ENCODE measurements around the gene CD6. TPM values are rescaled to one million over a fixed set of nuclear protein-coding genes. Genes with fewer than 3 reads are reported as not detected.

The CD6 gene
- total RNA-seq, 1 experiment from 2014 or later, result 1.4 TPM

DNA sequence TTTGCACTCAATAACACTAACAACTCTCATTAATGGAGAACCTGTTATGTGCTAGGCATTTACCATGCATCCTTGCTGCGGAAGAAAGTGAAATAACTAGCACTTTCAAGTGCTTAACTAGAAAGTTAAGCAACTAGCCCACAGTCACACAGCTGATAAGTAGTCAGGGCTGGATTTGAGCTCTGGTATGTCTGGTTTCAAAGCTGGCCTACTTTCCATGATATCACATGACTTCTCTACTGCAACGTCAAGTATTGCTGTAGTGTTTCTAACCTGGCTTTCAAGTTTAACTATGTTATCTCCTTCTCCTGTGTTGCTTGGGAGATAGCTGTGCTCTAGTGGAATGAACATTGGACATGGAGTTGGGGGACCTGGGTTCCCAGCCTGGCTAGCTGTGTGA is 31.6 kb upstream of the CD6 start:
- no peak for TF ChIP-seq EGR1 (IDR thresholded peaks at IDR 0.05; ENCODE audit: low read depth)
- no peak for TF ChIP-seq RAD21 (IDR thresholded peaks at IDR 0.05; ENCODE audit: low read depth)
- no peak for TF ChIP-seq YY1 (IDR thresholded peaks at IDR 0.05; ENCODE audit: extremely low read depth, insufficient replicate concordance, low read depth, low read length)
- TF ChIP-seq FOSL1 (IDR thresholded peaks at IDR 0.05; ENCODE audit: low read depth), result no peak
- TF ChIP-seq ELF1 (IDR thresholded peaks at IDR 0.05; ENCODE audit: borderline replicate concordance, low read depth), result no peak
- TF ChIP-seq TCF7L2 (IDR thresholded peaks at IDR 0.05; ENCODE audit: borderline replicate concordance, extremely low read depth, insufficient read depth, insufficient read length), result no peak
- TF ChIP-seq CBX3 (IDR thresholded peaks at IDR 0.05; ENCODE audit: low read depth), result no peak
- TF ChIP-seq EZH2 (IDR thresholded peaks at IDR 0.05), result no peak
- TF ChIP-seq, protein P1, sequence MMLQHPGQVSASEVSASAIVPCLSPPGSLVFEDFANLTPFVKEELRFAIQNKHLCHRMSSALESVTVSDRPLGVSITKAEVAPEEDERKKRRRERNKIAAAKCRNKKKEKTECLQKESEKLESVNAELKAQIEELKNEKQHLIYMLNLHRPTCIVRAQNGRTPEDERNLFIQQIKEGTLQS (IDR thresholded peaks at IDR 0.05), result no peak
- TF ChIP-seq ZFX (IDR thresholded peaks at IDR 0.05), result no peak
- no peaks in the 10 kb centered on the region; a peak in 1 of 4 replicates for H3K36me3 ChIP-seq (ENCODE audit: control insufficient read depth in 1 of 2, insufficient read depth in 2 of 2, low read length in 2 of 2)
- ChIA-PET CTCF (no interaction called here), POLR2A (no interaction called here), RAD21 (ENCODE audit: low non-redundant PET in 1 of 2, low total read pairs in 2 of 2, uncharacterized antibody in 2 of 2, unreplicated experiment in 2 of 2) (no interaction called here)
- intact Hi-C loops (cut with micrococcal nuclease), result no loop called here
- DNase-seq (ENCODE audit: low read depth, low spot score) (no peak), ATAC-seq (no peak)
- no peak overlapping the region for H2AFZ ChIP-seq (ENCODE audit: low read depth, low read length, poor library complexity, severe bottlenecking)
- no peaks in the 10 kb centered on the region for H3K79me2 ChIP-seq (ENCODE audit: insufficient read depth, low read length)
- H3K4me1 ChIP-seq (ENCODE audit: control insufficient read depth in 1 of 2, insufficient read depth in 2 of 2, low read length in 2 of 2), result no peaks in the 10 kb centered on the region
- BruUV-seq (replicated peaks), result no TSS peak
- 0 out of 2 replicates have a peak, but pooled peaks cover 11% of the 10 kb centered on the region for H3K27me3 ChIP-seq (ENCODE audit: insufficient read depth, low read length)
- H3K9me2 ChIP-seq (ENCODE audit: insufficient read depth), result no peaks in the 10 kb centered on the region
- H3K9ac ChIP-seq (ENCODE audit: low read length), result no peak overlapping the region
- no peak overlapping the region for H3K4me3 ChIP-seq (replicated peaks in 1 of 2; ENCODE audit: low read depth in 1 of 2, low read length in 2 of 2)
- H3K4me2 ChIP-seq (ENCODE audit: low read length), result no peak overlapping the region
- no peaks in the 10 kb centered on the region for H3K9me3 ChIP-seq (ENCODE audit: control insufficient read depth in 1 of 2, insufficient read depth in 1 of 2, low read depth in 1 of 2, low read length in 2 of 2)
- no peaks in the 10 kb centered on the region for H4K20me1 ChIP-seq (ENCODE audit: insufficient read depth)
- H3K27ac ChIP-seq (ENCODE audit: low read depth, low read length), result no peak overlapping the region

DNA sequence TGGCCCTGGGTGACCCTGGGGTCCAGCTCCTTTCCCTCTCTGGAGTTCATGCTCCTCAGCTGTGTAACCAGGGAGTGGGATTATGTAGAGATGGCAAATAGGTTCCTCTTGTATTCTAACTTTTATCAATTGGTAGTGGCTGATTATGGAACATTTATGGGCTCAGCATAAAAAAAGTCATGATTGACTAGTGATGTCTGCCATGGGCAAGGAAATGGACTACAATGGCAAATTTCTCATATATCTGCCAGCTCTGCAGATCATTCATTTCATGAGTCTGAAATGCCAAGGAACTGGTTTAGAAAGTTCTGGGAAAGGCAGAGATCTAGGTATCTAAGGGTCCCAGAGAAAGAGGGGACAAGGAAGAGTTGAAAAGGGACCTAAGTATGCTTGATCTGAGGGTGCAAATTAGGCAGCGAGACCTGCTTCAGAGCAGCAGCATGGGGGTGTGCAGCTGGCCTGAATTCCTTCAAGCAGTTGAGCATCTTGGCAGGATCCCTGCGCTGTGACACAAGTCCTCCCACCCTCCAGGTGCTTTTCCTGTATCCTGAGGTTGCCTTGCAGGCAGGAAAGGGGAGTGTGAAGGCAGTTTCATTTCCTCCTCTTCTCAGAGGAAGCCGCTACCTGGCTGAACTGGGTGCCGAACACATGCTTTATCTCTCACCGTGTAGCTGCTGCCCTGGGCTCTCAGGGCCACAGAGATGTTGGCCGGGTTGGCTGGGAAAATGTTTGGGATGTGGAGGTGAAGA is 29.9 kb upstream of the CD6 start:
- Histone ChIP-seq H3K4me2 (ENCODE audit: low read length) (no peak overlapping the region), H3K9me2 (ENCODE audit: insufficient read depth) (no peaks in the 10 kb centered on the region), H3K9me3 (ENCODE audit: control insufficient read depth in 1 of 2, insufficient read depth in 1 of 2, low read depth in 1 of 2, low read length in 2 of 2) (no peaks in the 10 kb centered on the region), H3K36me3 (ENCODE audit: control insufficient read depth in 1 of 2, insufficient read depth in 2 of 2, low read length in 2 of 2) (no peaks in the 10 kb centered on the region), H3K4me3 (replicated peaks in 1 of 2; ENCODE audit: low read depth in 1 of 2, low read length in 2 of 2) (no peak overlapping the region), H3K27ac (ENCODE audit: low read depth, low read length) (no peak overlapping the region), H3K79me2 (ENCODE audit: insufficient read depth, low read length) (no peaks in the 10 kb centered on the region), H3K27me3 (ENCODE audit: insufficient read depth, low read length) (0 out of 2 replicates have a peak, but pooled peaks cover 11% of the 10 kb centered on the region), H2AFZ (ENCODE audit: low read depth, low read length, poor library complexity, severe bottlenecking) (no peak overlapping the region), H3K4me1 (ENCODE audit: control insufficient read depth in 1 of 2, insufficient read depth in 2 of 2, low read length in 2 of 2) (no peaks in the 10 kb centered on the region), H3K9ac (ENCODE audit: low read length) (no peak overlapping the region), H4K20me1 (ENCODE audit: insufficient read depth) (no peaks in the 10 kb centered on the region)
- no peak for TF ChIP-seq FOSL1 (IDR thresholded peaks at IDR 0.05; ENCODE audit: low read depth)
- no peak for TF ChIP-seq ZNF274 (IDR thresholded peaks at IDR 0.05; ENCODE audit: low read depth, low read length)
- DNase-seq (ENCODE audit: low read depth, low spot score), result no peak
- POLR2A ChIA-PET, result no interaction called here
- ATAC-seq, result no peak
- BruUV-seq (replicated peaks), result no TSS peak
- RAD21 ChIA-PET (ENCODE audit: low non-redundant PET in 1 of 2, low total read pairs in 2 of 2, uncharacterized antibody in 2 of 2, unreplicated experiment in 2 of 2), result interaction anchor here in 1 of 2 experiments (0.6 kb wide), 1 partner anchor 514 kb away, joined by 3 read pairs; no protein-coding TSS in a partner anchor
- intact Hi-C loops (cut with micrococcal nuclease), result no loop called here
- CTCF ChIA-PET, result no interaction called here

Data from HCT116 (cell line).